ENCODE data around the gene PTPN3.

DNA sequence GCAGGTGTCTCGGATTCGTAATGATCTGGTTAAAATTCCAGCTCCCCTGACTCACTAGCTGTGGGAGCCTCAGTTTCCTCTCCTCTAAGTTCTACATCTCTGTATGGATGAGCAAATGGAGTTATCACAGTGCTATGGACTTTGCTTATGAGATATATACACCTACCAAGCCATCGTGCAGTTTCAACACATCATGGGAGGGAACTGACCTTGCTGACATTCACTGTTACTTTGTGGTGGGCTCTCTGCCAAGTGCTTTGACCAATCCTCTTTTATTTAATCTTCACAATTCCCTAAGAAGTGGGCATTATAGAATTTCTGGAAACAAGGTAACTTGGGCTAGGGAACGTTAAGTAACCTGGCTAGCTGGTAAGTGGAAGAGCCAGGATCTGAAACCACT lies 70.2 kb downstream of the PTPN3 start:
- no peak for TF ChIP-seq EZH2 (IDR thresholded peaks at IDR 0.05)
- TF ChIP-seq POLR2AphosphoS5 (IDR thresholded peaks at IDR 0.05; ENCODE audit: borderline replicate concordance, low read depth, low read length), result no peak
- TF ChIP-seq FOXP2 (optimal IDR thresholded peaks at IDR 0.05; ENCODE audit: control extremely low read depth, extremely low read length, insufficient read depth), result no peak

Measured in SK-N-MC (cell line).